SK-N-SH treated with all-trans-retinoic acid at 6 μM for 48 hours (cell line): ENCODE results near the gene DST.

Source experiments
- ATAC-seq: fragments of 200-7000 bp; cut with Tn5 transposase; 3 replicates; pipeline ENCODE4 v1.9.1; 2020; ENCODE audit warnings: mild to moderate bottlenecking, moderate library complexity
- ARNTL ChIP-seq: fragments of 450-650 bp; formaldehyde crosslinking; IDR thresholded peaks from 2 replicates; pipeline ENCODE4 v1.5.0; 2020; ENCODE audit warnings: low read depth, mild to moderate bottlenecking, moderate library complexity, borderline replicate concordance
- BACH2 ChIP-seq: fragments of 250-450 bp; sonication (Bioruptor Pico); IDR thresholded peaks from 2 replicates; pipeline ENCODE4 v1.9.0; 2021; ENCODE audit warnings: mild to moderate bottlenecking, borderline replicate concordance
- CSDC2 ChIP-seq: fragments of 250-450 bp; sonication (Bioruptor Pico); IDR thresholded peaks from 2 replicates; pipeline ENCODE4 v1.5.0; 2020; ENCODE audit warnings: mild to moderate bottlenecking, moderate library complexity
- CSRNP3 ChIP-seq: fragments of 250-450 bp; sonication (Bioruptor Pico); IDR thresholded peaks from 2 replicates; pipeline ENCODE4 v1.5.1; 2021; ENCODE audit warnings: mild to moderate bottlenecking, moderate library complexity
- GLIS3 ChIP-seq: fragments of 250-450 bp; sonication (Bioruptor Pico); IDR thresholded peaks from 2 replicates; pipeline ENCODE4 v1.5.0; 2020; ENCODE audit warnings: mild to moderate bottlenecking, moderate library complexity
- ISL1 ChIP-seq: fragments of 250-450 bp; sonication (Bioruptor Pico); IDR thresholded peaks from 2 replicates; pipeline ENCODE4 v2.1.2; 2022; ENCODE audit warnings: mild to moderate bottlenecking, moderate library complexity
- OSR1 ChIP-seq: fragments of 250-450 bp; sonication (Bioruptor Pico); IDR thresholded peaks from 2 replicates; pipeline ENCODE4 v1.8.0; 2022; ENCODE audit warnings: moderate library complexity, mild to moderate bottlenecking, inconsistent platforms
- PATZ1 ChIP-seq: fragments of 250-450 bp; sonication (Bioruptor Pico); IDR thresholded peaks from 2 replicates; pipeline ENCODE4 v1.8.0; 2020; ENCODE audit warnings: mild to moderate bottlenecking, moderate library complexity, borderline replicate concordance
- POU6F1 ChIP-seq: fragments of 250-450 bp; sonication (Bioruptor Pico); IDR thresholded peaks from 2 replicates; pipeline ENCODE4 v1.8.0; 2021; ENCODE audit warnings: low read depth, mild to moderate bottlenecking, moderate library complexity, borderline replicate concordance
- RARB ChIP-seq: fragments of 250-450 bp; sonication (Bioruptor Pico); IDR thresholded peaks from 2 replicates; pipeline ENCODE4 v1.8.0; 2021; ENCODE audit warnings: mild to moderate bottlenecking, moderate library complexity
- SNAI2 ChIP-seq: fragments of 250-450 bp; sonication (Bioruptor Pico); IDR thresholded peaks from 2 replicates; pipeline ENCODE4 v1.5.0; 2020; ENCODE audit warnings: mild to moderate bottlenecking, moderate library complexity
- TCF4 ChIP-seq: fragments of 250-450 bp; sonication (Bioruptor Pico); IDR thresholded peaks from 2 replicates; pipeline ENCODE4 v1.8.0; 2021; ENCODE audit warnings: mild to moderate bottlenecking, moderate library complexity, borderline replicate concordance
- TOX ChIP-seq: fragments of 250-450 bp; sonication (Bioruptor Pico); IDR thresholded peaks from 2 replicates; pipeline ENCODE4 v1.8.0; 2021; ENCODE audit warnings: mild to moderate bottlenecking, moderate library complexity, borderline replicate concordance
- TSHZ2 ChIP-seq: fragments of 250-450 bp; sonication (Bioruptor Pico); IDR thresholded peaks from 2 replicates; pipeline ENCODE4 v1.5.0; 2020; ENCODE audit warnings: mild to moderate bottlenecking, moderate library complexity
- ZC3H10 ChIP-seq: fragments of 250-450 bp; sonication (Bioruptor Pico); IDR thresholded peaks from 2 replicates; pipeline ENCODE4 v1.5.1; 2021; ENCODE audit warnings: mild to moderate bottlenecking, moderate library complexity
- ZFP3 ChIP-seq: fragments of 250-450 bp; sonication (Bioruptor Pico); IDR thresholded peaks from 2 replicates; pipeline ENCODE4 v1.5.0; 2020; ENCODE audit warnings: mild to moderate bottlenecking, moderate library complexity
- ZNF565 ChIP-seq: fragments of 450-650 bp; formaldehyde crosslinking; conservative IDR thresholded peaks from 2 replicates; pipeline ENCODE4 v1.5.0; 2020; ENCODE audit warnings: low read depth, mild to moderate bottlenecking, moderate library complexity
- ZNF70 ChIP-seq: fragments of 450-650 bp; formaldehyde crosslinking; IDR thresholded peaks from 2 replicates; pipeline ENCODE4 v1.5.0; 2020; ENCODE audit warnings: mild to moderate bottlenecking, moderate library complexity
- ZNF8 ChIP-seq: fragments of 450-650 bp; formaldehyde crosslinking; IDR thresholded peaks from 2 replicates; pipeline ENCODE4 v1.5.0; 2020; ENCODE audit warnings: mild to moderate bottlenecking, moderate library complexity

The DST gene

GRCh38 chr6:56456785-56457184 lies 185.9 kb downstream of the DST start:
- no peak for TF ChIP-seq CSDC2 (CRISPR knock-in tag)
- TF ChIP-seq ZC3H10 (CRISPR knock-in tag) = no peak
- no peak for TF ChIP-seq ZFP3 (CRISPR knock-in tag)
- no peak for TF ChIP-seq SNAI2 (CRISPR knock-in tag)
- TF ChIP-seq ZNF70 (CRISPR knock-in tag) = no peak
- no peak for TF ChIP-seq ZNF565 (CRISPR knock-in tag)
- no peak for TF ChIP-seq OSR1
- no peak for TF ChIP-seq TCF4 (CRISPR knock-in tag)
- no peak for ATAC-seq

GRCh38 chr6:56450882-56451739 lies 191.6 kb downstream of the DST start:
- no peak; the same call in 1 of the 3 replicates for ATAC-seq
- TF ChIP-seq TCF4 (CRISPR knock-in tag) = no peak
- TF ChIP-seq GLIS3 = no peak
- no peak for TF ChIP-seq TOX (CRISPR knock-in tag)
- TF ChIP-seq ZNF565 (CRISPR knock-in tag) = no peak
- no peak for TF ChIP-seq BACH2 (CRISPR knock-in tag)
- no peak for TF ChIP-seq ISL1 (CRISPR knock-in tag)

GRCh38 chr6:56450376-56450775 lies 192.3 kb downstream of the DST start:
- no peak for TF ChIP-seq CSRNP3
- no peak for TF ChIP-seq ARNTL (CRISPR knock-in tag)
- TF ChIP-seq ZC3H10 (CRISPR knock-in tag) = no peak
- no peak for TF ChIP-seq BACH2 (CRISPR knock-in tag)
- TF ChIP-seq RARB = no peak
- TF ChIP-seq ZNF70 (CRISPR knock-in tag) = no peak
- no peak for TF ChIP-seq TSHZ2 (CRISPR knock-in tag)
- TF ChIP-seq GLIS3 = no peak
- no peak for TF ChIP-seq SNAI2 (CRISPR knock-in tag)
- TF ChIP-seq POU6F1 = no peak
- ATAC-seq = no peak

- ATAC-seq = no peak
Observed at GRCh38 chr6:56448046-56448445, 194.6 kb downstream of the DST start.

More at GRCh38 chr6:56448046-56448445, 194.6 kb downstream of the DST start:
- TF ChIP-seq TCF4 (CRISPR knock-in tag) = no peak
- TF ChIP-seq ZNF70 (CRISPR knock-in tag) = no peak
- no peak for TF ChIP-seq ZNF565 (CRISPR knock-in tag)
- TF ChIP-seq PATZ1 = no peak
- no peak for TF ChIP-seq ZFP3 (CRISPR knock-in tag)
- TF ChIP-seq ZNF8 = no peak
- TF ChIP-seq CSDC2 (CRISPR knock-in tag) = no peak
- TF ChIP-seq CSRNP3 = no peak
- no peak for TF ChIP-seq TOX (CRISPR knock-in tag)
- no peak for TF ChIP-seq OSR1
- TF ChIP-seq ARNTL (CRISPR knock-in tag) = no peak
- TF ChIP-seq ISL1 (CRISPR knock-in tag) = no peak
- TF ChIP-seq ZC3H10 (CRISPR knock-in tag) = no peak
- no peak for TF ChIP-seq POU6F1
- TF ChIP-seq SNAI2 (CRISPR knock-in tag) = no peak
- no peak for TF ChIP-seq RARB
